ENCODE results near the gene SLC8A3.

Gene SLC8A3

GRCh38 chr14:70064136-70064865 lies 124.5 kb downstream of the SLC8A3 start:
- FAIRE-seq: no peak

- no peak for FAIRE-seq
These were observed 127.6 kb downstream of the SLC8A3 start for GRCh38 chr14:70061108-70061507.

GRCh38 chr14:70059545-70059944 lies 129.2 kb downstream of the SLC8A3 start:
- FAIRE-seq: no peak

GRCh38 chr14:70057519-70058136 lies 131.1 kb downstream of the SLC8A3 start:
- FAIRE-seq: no peak

- no peak for FAIRE-seq
These were observed 135.8 kb downstream of the SLC8A3 start for GRCh38 chr14:70052990-70053389.

- no peak for FAIRE-seq
These were observed 138.6 kb downstream of the SLC8A3 start for GRCh38 chr14:70050136-70050535.

GRCh38 chr14:70049605-70050004 lies 139.1 kb downstream of the SLC8A3 start:
- FAIRE-seq: no peak

- FAIRE-seq: no peak
These were observed 140.5 kb downstream of the SLC8A3 start for GRCh38 chr14:70048313-70048654.

GRCh38 chr14:70047598-70048312 lies 141.0 kb downstream of the SLC8A3 start:
- no peak for FAIRE-seq

- FAIRE-seq: no peak
These were observed 142.8 kb downstream of the SLC8A3 start for GRCh38 chr14:70045844-70046535.

GRCh38 chr14:70045310-70045709 lies 143.4 kb downstream of the SLC8A3 start:
- no peak for FAIRE-seq

- no peak for FAIRE-seq
These were observed 145.8 kb downstream of the SLC8A3 start for GRCh38 chr14:70043001-70043400.

GRCh38 chr14:70036665-70037064 lies 152.1 kb downstream of the SLC8A3 start:
- no peak for FAIRE-seq

GRCh38 chr14:70034257-70034656 lies 154.5 kb downstream of the SLC8A3 start:
- no peak for FAIRE-seq

GRCh38 chr14:70033561-70033960 lies 155.2 kb downstream of the SLC8A3 start:
- FAIRE-seq: no peak

- FAIRE-seq: no peak
These were observed 155.6 kb downstream of the SLC8A3 start for GRCh38 chr14:70033116-70033515.

GRCh38 chr14:70032447-70032846 lies 156.3 kb downstream of the SLC8A3 start:
- no peak for FAIRE-seq

GRCh38 chr14:70032016-70032415 lies 156.7 kb downstream of the SLC8A3 start:
- no peak for FAIRE-seq

- FAIRE-seq: no peak
These were observed 159.2 kb downstream of the SLC8A3 start for GRCh38 chr14:70029296-70030132.

GRCh38 chr14:70027785-70028428 lies 160.8 kb downstream of the SLC8A3 start:
- FAIRE-seq: no peak

- no peak for FAIRE-seq
These were observed 164.9 kb downstream of the SLC8A3 start for GRCh38 chr14:70023871-70024270.
